Hepatocyte (in vitro differentiated cells): ENCODE data around the gene AANAT.

ENCODE experiments used
- CTCF ChIP-seq: fragments of 200-600 bp; sonication (generic); IDR thresholded peaks from 2 replicates; pipeline ENCODE4 v1.5.1; 2016; ENCODE audit warnings: antibody characterized with exemption, mild to moderate bottlenecking; ENCODE audit not compliant: poor library complexity
- EZH2 ChIP-seq: fragments of 200-600 bp; sonication (generic); IDR thresholded peaks from 2 replicates; pipeline ENCODE4 v1.6.1; 2016; ENCODE audit warnings: antibody characterized with exemption, mild to moderate bottlenecking, borderline replicate concordance

GRCh38 chr17:76512366-76513305 lies 45.2 kb downstream of the AANAT start:
- TF ChIP-seq CTCF: no peak
- TF ChIP-seq EZH2: no peak
